ENCODE data around the gene TMEM232.

The TMEM232 gene

DNA sequence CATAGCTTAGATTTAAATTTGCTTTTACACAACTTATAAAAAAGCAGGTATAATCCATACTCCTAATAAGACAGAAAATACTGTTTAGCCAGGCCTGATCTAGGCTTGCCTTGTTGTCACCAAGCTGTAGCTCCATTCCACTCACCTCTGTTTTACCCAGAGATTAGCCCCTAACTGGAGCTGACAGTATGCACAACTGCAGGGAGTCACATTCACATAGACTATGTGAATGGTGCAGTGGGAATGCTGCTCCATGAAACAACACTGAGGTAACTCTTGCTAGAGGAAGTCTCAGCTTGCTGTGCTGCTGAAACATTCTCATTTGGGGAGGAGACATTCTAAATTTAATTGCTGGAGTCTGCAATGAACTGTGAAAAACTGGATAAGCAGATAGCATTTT lies 209.1 kb downstream of the TMEM232 start:
- DNase-seq (ENCODE audit: low read depth in 1 of 2, low spot score in 1 of 2): no peak

DNA sequence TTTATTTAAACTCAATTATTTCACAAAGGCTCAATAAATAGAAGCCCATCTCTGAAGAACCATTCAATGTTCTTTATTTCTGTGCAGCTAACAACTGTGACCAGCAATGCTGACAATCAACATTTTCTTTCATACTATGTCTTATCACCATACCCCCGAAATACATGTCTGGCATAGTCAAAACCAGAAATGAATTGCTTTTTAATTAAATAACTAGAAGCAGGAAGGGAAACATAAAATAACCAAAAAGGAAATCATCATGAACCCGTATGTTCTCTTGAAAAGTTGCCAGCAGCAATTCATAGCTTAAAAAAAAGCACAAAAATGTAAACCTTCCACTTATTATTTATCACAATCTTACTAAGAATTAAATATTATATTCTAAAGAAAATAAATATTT lies 212.4 kb downstream of the TMEM232 start:
- DNase-seq (ENCODE audit: low read depth in 1 of 2, low spot score in 1 of 2): no peak

GRCh38 chr5:110512266-110512665 lies 214.2 kb downstream of the TMEM232 start:
- DNase-seq (ENCODE audit: low read depth in 1 of 2, low spot score in 1 of 2): no peak

- DNase-seq (ENCODE audit: low read depth in 1 of 2, low spot score in 1 of 2): no peak
These were observed 216.3 kb downstream of the TMEM232 start for GRCh38 chr5:110510146-110510545.

DNA sequence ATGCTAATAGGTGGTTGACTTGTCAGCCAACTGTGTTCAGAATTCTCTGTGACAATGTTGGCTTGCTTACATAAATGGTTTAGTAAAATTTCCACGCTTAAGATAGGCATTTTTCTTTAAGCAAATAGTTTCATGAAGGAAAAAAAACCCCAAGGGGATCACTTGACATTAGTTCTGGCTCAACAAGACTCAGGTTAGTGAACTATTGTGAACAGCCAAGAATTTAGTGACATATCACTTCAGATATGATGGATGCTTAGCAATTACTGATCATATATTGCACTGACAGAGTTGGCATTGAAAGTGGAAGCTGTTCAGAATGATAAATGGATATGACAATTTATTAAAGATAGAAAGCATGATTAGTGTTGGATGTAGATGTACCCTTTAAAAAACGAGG lies 218.5 kb downstream of the TMEM232 start:
- DNase-seq (ENCODE audit: low read depth in 1 of 2, low spot score in 1 of 2): no peak

DNA sequence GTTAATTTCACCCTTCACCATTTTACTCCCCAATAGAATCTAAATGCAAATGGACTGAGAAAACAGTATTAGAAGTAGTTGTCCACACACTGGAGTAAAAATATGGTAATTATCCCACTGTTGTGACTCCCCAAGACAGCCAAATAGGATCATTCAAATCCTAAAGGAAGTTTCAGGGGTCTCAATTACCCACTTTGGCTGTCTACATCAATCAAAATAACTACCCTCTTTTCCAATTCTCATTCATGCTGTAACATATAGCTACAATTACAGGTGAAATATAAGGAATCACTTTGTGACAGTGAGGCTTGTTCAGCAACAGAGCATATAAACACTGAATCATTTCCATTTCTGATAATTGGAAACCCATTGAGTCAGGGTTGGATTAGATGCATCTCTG lies 220.1 kb downstream of the TMEM232 start:
- DNase-seq (ENCODE audit: low read depth in 1 of 2, low spot score in 1 of 2): no peak

- DNase-seq (ENCODE audit: low read depth in 1 of 2, low spot score in 1 of 2): no peak
These were observed 230.2 kb downstream of the TMEM232 start for GRCh38 chr5:110496276-110496675.

GRCh38 chr5:110492446-110492845 lies 234.0 kb downstream of the TMEM232 start:
- no peak for DNase-seq (ENCODE audit: low read depth in 1 of 2, low spot score in 1 of 2)

DNA sequence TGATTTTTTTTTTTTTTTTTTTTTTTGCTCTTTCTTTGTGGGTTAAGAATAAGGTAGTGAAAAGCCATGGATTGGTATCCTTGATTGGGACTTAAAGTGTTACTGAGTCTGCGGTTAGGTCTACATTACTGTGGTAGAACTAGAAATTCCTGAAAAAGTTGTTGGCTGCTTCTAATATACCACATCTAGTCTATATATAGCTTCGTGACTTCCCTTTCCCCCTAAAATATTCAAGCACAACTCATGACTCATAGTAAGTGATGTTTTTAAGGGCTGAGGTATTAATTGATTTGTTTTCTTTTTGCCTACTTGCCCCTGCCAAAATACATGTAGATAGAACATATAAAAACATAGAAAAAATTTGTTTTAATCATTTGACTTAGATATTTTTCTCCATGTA lies 247.6 kb downstream of the TMEM232 start:
- DNase-seq (ENCODE audit: low read depth in 1 of 2, low spot score in 1 of 2): no peak

GRCh38 chr5:110477911-110478310 lies 248.6 kb downstream of the TMEM232 start:
- DNase-seq (ENCODE audit: low read depth in 1 of 2, low spot score in 1 of 2): no peak

DNA sequence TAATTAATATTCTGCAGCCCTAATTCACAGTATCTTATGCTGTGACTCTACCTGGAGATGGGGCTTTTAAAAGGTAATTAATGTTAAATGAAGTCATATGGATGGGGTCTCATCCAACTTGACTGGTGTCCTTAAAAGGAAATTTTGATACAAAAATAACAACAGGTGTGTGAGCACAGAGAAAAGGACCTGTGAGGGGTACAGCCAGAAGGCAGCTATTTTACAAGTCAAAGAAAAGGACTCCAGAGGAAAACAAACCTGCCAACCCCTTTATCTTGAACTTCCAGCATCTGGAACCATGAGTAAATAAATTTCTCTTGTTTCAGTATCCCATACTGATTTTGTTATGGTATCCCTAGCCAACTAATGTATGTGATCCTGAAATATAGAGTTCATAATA lies 250.3 kb downstream of the TMEM232 start:
- DNase-seq (ENCODE audit: low read depth in 1 of 2, low spot score in 1 of 2): no peak

GRCh38 chr5:110475529-110475928 lies 250.9 kb downstream of the TMEM232 start:
- no peak for DNase-seq (ENCODE audit: low read depth in 1 of 2, low spot score in 1 of 2)

- no peak for DNase-seq (ENCODE audit: low read depth in 1 of 2, low spot score in 1 of 2)
These were observed 257.0 kb downstream of the TMEM232 start for GRCh38 chr5:110469486-110469885.

DNA sequence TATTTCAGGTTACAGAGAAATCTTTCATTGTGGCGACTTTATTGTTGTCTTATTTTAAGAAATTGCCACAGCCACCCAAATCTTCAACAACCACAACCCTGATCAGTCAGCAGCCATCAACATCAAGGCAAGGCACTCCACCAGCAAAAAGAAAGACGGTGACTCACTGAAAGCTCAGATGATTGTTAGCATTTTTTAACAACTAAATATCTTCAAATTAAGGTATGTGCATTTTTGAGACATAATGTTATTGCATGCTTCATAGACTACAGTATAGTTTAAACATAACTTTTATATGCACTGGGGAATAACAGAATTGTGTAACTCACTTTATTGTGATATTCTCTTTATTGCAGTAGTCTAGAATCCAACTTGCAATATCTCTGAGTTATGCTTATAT lies 263.4 kb downstream of the TMEM232 start:
- DNase-seq (ENCODE audit: low read depth in 1 of 2, low spot score in 1 of 2): no peak

DNA sequence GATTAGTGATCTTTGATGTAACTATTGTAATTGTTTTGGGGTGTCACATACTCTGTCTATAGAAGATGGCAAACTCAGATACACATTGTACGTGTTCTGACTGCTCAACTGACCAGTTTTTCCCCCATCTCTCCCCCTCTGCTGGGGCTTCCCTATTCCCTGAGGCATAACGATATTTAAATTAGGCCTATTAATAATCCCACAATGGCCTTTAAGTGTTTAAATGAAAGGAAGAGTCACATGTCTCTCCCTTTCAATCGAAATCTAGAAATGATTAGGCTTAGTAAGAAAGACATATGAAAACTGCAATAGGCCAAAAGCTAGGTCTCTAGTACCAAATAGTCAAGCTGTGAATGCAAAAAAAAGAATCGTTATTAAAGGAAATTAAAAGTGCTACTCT lies 265.6 kb downstream of the TMEM232 start:
- no peak for DNase-seq (ENCODE audit: low read depth in 1 of 2, low spot score in 1 of 2)

DNA sequence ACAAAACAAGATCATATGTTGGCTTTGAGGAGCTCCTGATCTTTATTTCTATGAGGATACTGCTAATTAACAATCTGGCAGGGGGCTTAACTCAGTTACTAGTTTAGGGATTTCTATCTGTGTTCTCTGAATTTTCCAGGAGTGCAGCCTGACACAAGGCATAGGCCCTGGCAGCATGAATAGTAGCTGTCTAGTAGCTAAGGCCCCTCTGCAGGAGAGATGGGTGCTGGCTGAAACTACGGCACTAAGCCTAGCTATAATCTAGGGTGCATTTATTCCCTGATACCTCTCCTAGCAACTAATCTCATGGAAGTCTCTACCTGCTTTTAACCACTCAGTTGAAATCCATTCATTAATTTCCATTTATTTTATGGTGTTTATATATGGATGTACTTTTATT lies 268.2 kb downstream of the TMEM232 start:
- DNase-seq (ENCODE audit: low read depth in 1 of 2, low spot score in 1 of 2): no peak

GRCh38 chr5:110442856-110443255 lies 283.6 kb downstream of the TMEM232 start:
- no peak for DNase-seq (ENCODE audit: low read depth in 1 of 2, low spot score in 1 of 2)

DNA sequence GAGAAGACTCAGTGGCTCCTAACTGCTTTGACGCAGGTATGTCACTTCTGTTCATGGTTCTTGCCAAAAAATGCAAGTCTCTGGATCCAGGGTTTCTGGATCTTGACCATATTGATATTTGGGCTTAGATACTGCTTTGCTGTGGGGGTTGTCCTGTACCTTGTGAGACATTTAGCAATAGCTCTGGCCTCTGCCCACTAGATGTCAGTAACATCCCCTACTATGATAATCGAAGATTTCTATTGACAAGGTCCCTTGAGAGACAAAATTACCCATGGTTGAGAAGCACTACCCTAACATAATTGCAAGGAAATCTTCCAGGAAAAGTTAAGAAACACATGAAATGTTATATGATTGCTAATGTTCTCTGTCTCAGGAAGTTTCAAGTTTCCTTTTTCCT lies 285.4 kb downstream of the TMEM232 start:
- DNase-seq (ENCODE audit: low read depth in 1 of 2, low spot score in 1 of 2): no peak

- DNase-seq (ENCODE audit: low read depth in 1 of 2, low spot score in 1 of 2): no peak
These were observed 286.4 kb downstream of the TMEM232 start for GRCh38 chr5:110440058-110440457.

GRCh38 chr5:110439296-110439695 lies 287.2 kb downstream of the TMEM232 start:
- DNase-seq (ENCODE audit: low read depth in 1 of 2, low spot score in 1 of 2): no peak

GRCh38 chr5:110435207-110435606 lies 291.3 kb downstream of the TMEM232 start:
- DNase-seq (ENCODE audit: low read depth in 1 of 2, low spot score in 1 of 2): no peak

DNA sequence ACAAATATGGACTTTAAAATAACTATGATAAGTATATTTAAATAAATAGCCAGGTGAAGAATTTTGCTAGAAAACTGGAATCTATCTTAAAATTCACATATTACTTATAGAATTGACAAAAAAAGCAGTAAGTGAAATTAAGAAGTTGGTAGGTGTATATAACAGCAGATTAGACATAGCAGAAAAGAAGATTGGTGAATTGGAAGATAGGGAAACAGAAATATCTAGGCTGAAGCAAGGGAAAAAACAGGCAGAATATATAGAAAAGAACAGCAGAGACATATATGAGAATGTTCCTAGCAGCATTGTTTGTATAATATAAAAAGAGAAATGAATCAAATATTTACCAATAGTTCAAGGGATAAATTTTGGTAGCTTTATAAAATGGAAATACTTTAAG lies 294.9 kb downstream of the TMEM232 start:
- no peak for DNase-seq (ENCODE audit: low read depth in 1 of 2, low spot score in 1 of 2)

GRCh38 chr5:110414360-110414759 lies 312.1 kb downstream of the TMEM232 start:
- DNase-seq (ENCODE audit: low read depth in 1 of 2, low spot score in 1 of 2): no peak

- no peak for DNase-seq (ENCODE audit: low read depth in 1 of 2, low spot score in 1 of 2)
These were observed 312.6 kb downstream of the TMEM232 start for GRCh38 chr5:110413856-110414255.
